GM18867 (cell line): ENCODE measurements around the gene STRIP2.
"Not testable (repeated sequence)": the region's sequence is repeated elsewhere in the genome, so short reads cannot be mapped to it uniquely, and the experiment has no call there.

ENCODE experiments used
- ATAC-seq: cut with Tn5 transposase; IDR thresholded peaks from one replicate; pipeline ENCODE4 v1.9.1; 2021; ENCODE audit warnings: mild to moderate bottlenecking, moderate library complexity; ENCODE audit not compliant: unreplicated experiment

STRIP2 gene

DNA sequence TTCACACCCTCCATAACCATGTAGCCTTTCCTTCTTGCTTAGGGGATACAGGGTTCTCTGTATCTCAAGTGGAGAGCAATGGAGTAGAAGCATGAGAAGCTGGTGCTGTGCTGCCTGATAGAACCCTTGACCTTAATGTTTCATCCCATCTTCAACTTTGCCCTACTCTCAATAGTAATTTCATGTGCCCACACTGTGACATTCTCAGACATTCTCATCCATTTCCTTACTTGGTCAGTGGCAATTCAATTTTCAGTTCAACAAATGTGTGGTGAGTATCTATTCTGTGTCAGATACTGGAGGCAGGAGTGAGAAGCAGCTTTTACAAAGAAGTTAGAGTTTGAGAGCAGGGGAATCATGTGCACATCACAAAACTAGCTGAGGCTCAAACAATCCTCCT is 16.1 kb downstream of the STRIP2 start:
- ATAC-seq = no peak

DNA sequence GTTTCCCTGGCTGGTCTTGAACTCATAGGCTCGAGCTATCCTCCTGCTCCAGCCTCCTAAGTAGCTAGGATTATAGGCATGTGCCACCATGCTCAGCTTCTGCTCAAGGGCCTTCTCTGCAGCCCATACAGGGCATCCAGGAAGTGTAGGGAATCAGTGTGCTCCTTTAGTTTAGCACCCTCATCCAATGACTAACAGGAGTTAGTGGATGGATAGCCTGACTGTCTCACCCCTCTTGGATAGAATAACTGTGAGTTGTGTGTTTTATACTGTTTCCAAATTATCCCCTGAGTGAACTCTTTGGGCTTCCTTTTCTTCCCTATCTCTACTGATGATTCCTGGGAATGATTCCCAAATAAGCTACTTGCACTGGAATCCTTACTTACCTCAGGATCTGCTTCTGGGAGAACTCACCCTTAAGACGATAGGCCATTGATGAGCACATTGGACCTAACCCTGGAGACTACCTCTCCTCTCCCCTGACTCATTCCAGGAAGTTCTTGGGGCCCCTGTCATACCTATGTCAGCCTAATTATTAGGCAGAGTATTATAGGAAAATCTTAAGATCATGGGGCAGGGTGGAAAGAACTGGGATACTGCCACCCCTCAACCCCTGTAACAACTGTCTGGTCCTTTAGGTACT is 18.5 kb downstream of the STRIP2 start:
- no peak for ATAC-seq

DNA sequence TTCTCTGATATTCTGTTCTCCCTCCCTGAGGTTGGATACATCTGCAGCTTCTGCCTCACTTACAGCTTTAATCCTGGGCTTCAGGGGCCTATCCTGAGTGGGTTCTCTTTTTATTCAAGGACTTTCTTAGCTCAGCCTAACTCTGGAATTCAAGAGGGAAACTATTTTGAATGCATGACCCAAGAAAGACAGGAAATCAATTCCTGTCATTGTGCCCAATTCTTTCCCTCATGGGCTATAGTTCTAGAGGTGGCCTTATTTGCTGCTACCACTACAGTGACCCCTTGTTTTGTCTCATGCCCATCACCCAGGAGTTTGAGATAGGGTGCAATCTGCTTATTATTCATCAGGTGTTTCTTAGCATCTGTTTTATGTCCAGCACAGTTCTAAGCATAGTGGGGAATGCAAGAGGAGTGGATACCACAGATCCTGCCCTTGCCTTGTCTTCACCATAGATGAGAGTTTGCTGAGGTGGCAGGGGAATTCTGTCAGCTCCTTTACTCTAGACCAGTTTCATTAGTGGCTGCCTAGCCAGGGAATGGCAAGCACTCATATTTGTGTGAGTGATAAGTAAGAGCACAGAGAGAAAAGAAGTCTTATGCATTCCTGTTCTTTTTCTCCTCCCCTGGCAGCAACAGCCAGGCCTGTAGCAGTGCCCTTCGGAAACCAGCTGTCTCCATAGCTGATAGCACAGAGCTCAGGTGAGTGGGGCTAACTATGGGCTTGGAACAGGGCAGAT is 19.4 kb downstream of the STRIP2 start:
- no peak for ATAC-seq

DNA sequence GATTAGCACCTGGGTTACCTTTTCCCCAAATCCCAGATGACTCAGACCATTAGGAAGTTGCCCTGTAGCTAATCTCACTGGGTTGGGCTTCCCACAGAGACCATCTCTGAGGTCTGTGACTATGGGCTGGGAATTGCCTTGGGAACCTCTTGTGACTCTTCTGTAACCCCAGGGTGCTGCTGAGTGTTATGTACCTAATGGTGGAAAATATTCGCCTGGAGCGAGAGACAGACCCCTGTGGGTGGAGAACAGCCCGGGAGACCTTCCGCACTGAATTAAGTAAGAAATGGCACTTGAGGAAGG is 20.0 kb downstream of the STRIP2 start:
- no peak for ATAC-seq

DNA sequence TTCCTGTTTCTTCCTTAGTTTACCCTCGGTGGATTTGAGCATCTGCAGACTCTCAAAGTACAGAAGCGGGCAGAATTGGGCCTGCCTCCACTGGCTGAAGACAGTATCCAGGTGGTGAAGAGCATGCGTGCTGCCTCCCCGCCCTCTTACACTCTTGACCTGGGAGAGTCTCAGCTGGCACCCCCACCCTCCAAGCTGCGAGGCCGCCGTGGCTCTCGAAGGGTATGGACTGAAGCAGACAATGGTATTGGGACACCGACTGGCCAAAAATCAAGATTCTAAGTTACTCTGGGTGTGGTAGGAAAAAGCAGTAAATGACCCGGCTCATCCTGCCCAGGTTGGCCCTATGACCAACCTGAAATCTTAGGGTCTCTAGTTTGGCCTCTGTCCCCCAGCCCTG is 22.2 kb downstream of the STRIP2 start:
- ATAC-seq = no peak

DNA sequence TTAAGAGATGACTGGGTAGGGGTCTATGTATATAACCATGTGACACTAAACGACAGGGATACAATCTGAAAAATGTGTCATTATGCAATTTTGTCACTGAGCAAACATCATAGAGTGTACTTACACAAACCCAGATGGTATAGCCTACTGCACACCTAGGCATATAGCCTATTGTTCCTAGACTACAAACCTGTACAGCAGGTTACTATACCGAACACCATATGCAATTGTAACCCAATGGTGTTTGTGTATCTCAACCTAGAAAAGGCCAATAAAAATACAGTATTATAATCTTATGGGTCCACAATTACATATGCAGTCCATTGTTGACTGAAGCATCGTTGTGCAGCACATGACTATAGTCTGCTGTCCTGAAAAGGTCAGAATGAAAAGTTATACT is 22.9 kb downstream of the STRIP2 start:
- no peak for ATAC-seq

DNA sequence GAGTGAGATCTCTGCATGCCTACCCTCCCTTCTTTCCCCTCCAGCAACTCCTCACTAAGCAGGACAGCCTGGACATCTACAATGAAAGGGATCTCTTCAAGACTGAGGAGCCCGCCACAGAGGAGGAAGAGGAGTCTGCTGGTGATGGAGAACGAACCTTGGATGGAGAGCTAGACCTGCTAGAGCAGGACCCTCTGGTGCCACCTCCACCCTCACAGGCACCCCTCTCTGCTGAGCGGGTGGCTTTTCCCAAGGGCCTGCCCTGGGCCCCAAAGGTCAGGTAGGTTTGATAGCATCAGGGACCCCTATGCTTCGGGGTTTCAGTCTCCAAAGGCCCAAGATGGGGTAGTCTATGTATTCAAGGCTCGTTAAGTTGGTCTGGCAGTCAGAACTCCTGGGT is 23.9 kb downstream of the STRIP2 start:
- ATAC-seq = no peak

DNA sequence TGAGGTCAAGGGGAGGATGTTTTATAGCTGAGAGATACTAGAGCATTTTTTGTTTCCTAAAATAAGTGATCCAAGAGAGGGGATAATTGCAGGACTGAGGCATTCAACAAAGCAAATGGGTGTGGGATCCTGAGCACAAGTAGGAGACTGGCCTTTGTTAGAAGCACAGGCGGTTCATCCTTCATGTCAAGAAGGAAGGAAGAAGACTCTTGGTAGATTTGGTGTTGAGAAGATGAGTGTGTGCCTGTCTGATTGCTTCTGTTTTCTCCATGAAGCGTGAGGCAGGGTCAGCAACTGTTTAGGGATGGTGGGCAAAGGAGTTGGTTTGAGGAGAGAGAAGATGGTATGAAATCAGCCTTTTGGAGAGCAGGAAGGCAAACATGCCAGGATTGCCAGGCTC is 27.6 kb downstream of the STRIP2 start:
- ATAC-seq = no peak

DNA sequence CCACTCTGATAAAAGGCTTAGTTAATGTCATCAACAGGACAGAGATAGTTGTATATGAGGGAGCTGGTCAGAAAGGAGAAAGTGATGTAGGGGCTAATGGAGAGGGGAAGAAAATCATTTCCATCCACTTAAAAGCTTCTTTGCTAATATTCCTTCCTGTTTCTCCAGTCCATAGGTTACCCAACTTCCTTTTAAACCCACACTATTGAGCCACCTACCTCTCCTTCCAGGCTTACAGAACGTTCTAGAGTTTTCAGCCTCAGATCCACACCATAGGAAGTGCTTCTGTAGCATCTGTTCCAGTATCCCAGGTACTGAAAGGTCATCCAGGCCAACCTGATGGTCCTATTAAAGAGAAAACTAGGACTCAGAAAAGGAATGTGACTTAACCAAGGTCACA is 28.2 kb downstream of the STRIP2 start:
- no peak for ATAC-seq

DNA sequence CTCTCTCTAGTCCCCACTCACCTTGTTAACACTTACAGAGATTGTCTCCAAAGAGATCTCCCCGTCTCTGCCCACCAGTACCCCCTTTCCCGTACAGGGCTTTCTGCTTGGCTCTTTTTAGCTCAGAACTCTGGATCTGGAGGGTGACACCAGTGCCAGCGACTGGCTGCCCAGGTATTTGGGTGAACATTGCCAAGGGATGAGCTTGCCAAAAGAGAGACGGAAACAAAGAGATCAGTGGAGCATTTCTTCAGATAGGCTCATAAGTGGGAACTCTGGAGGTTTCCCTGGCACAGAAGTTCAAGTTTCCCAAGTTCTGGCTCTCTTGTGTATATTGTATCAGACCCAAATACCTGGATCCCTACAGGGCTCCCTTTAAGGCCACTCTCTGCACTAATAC is 30.0 kb downstream of the STRIP2 start:
- ATAC-seq = no peak

DNA sequence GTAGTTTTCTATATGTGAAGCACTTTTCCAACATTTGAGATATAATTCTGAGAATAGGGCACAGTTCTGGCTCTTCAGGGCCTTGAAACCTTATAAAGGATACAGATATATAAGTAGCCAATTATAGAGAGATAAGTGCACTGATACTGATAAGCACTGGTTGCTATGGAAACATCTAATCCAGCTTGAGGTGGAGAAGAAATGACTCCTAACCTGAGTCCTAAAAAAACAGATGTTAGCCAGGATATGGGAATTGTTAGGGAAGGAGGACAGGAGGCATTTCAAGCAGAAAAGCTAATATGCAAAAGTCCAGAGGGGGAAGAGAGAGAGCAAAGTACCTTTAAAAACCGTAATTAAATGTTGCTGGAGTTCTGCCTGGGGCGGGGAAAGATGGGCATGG is 30.8 kb downstream of the STRIP2 start:
- no peak for ATAC-seq

DNA sequence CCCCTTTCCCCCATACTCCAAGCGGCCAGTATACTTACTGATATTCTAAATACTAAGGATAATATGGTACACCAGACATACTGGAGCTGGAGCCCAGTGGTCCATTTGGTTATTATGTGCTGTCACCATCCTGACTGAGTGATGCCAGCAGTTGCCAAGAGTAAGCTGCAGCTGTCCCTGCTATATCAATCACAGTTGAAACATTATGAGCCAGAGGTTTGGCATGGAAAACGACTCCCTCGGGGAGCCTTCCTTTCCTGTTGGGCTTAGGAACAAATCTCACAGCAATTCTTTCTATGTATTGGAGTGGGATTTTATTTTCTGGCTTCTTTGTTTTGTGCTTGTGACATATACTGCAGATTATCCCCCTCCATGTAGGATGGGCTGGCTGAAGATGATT is 32.6 kb downstream of the STRIP2 start:
- ATAC-seq = no peak

DNA sequence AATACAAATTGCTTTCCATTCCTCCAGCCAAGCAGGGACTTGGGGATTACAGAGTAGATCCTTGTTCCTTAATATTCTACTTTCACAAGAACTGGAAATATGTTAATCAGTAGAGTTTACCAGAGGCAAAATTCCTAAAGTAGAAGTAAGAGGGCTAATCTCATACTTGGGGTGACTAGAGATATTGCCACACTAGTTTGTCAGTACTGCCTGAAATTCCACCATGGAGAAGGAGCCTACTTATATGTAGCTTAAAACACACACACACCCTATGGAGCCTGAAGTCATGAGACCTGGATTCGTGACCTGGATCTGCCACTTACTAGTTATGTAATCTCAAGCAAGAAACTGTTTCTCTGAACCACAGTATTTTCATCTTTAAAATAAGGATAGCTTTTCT is 33.9 kb downstream of the STRIP2 start:
- ATAC-seq = no peak

DNA sequence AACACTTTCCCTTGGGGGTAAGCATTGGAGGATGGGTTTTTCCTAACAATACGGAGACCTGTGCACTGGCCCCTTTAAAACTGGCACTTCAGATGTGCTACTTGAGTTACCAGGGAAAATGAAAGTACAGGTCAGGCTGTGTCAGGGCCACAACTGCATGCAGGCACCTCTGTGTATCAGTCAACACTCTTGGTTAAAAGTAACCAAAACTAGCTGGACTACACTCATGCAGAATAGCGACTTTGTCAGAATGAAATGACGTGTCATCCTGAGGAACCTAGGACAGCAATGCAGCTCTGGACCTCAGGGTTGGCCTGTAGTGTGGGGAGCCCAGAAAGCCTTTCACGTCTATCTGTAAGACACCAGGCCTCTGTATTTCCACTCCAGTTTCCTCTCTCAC is 34.3 kb downstream of the STRIP2 start:
- peak; percentile 46 for ATAC-seq

DNA sequence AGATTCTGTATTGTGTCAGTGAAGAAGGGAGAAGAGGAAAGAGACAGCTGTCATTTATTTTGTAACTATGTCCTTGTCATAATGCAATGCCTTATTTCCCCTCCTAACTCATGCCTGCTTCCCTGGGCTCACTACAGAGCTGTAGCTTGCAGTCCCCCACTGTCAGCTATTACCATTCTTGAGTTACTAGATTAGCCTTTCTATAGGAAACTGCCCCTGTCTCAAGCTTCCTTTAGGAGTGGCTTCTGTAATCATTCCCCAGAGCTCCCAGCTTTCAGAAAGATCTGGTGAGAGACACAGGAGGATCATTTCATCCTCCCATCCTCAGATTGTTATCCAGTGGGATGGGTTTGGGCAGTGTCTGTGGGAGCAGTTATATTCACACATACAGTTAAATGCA is 35.7 kb downstream of the STRIP2 start:
- ATAC-seq = no peak

DNA sequence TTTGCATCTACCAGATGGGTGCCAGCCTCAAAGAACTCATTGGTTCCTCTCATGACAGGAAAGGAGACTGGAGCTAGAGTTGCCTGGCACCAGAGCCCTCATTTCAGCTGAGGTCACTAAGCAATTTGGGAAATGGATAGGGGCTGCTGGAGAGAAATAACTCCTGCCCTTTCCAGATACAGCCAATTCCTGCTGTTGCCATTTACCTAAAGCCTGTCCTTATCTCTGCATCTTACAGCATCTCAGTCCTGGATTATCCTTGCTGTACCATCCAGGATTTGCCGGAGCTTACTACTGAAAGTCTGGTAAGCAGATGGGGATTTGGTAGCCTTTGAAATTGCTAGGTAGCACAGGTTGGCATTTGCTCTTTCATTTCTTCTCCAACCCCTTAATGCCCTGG is 36.2 kb downstream of the STRIP2 start:
- no peak for ATAC-seq

DNA sequence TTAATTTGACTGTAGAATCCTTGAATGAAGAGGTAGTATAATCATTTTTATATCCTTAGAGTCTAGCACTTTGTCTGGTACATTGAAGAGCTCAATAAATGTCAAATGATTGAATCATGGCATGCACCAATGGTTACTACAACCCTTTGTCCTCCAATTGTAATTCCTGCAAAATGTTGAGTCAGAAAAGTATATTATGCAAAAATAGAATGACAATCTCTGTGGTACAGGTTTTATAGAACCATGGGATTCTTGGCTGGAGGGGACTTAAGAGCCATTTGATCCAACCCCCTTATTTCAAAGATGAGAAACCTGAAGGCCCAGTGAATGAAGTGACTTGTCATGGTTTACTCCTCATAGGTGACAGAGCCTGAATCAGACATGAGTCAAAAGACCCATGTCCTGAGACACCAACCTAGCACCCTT is 37.2 kb downstream of the STRIP2 start:
- no peak for ATAC-seq

DNA sequence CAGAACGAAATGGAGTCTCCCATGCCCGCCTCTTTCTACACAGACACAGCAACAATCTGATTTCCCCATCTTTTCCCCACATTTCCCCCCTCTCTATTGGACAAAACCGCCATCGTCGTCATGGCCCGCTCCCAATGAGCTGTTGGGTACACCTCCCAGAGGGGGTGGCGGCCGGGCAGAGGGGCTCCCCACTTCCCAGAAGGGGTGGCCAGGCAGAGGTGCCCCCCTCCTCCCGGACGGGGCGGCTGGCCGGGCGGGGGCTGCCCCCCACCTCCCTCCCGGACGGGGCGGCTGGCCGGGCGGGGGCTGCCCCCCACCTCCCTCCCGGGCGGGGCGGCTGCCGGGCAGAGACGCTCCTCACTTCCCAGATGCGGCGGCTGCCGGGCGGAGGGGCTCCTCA is 41.7 kb downstream of the STRIP2 start:
- ATAC-seq = not testable (repeated sequence)

DNA sequence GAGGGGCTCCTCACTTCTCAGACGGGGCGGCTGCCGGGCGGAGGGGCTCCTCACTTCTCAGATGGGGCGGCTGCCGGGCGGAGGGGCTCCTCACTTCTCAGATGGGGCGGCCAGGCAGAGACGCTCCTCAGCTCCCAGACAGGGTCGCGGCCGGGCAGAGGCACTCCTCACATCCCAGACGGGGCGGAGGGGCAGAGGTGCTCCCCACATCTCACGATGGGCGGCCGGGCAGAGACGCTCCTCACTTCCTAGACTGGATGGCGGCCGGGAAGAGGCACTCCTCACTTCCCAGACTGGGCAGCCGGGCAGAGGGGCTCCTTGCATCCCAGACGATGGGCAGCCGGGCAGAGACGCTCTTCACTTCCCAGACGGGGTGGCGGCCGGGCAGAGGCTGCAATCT is 42.2 kb downstream of the STRIP2 start:
- ATAC-seq = not testable (repeated sequence)

DNA sequence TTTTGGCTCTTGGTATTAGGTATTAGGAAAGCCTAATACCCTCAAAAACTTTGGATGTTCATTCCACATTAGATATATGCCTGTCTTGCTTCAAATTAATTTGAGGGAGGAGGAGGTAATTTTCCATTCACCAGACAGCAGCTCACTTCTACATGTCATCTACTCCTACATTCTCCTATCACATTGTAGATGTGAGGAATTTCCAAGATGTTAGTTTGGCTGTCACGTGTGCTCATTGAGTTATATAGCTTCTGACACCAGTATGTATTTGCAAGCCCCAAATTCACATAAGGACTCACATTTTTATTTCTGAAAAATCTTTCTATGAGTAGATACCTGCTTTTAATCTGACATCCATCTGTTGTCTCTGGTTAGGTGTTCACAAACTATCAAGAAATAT is 45.6 kb downstream of the STRIP2 start:
- no peak for ATAC-seq

DNA sequence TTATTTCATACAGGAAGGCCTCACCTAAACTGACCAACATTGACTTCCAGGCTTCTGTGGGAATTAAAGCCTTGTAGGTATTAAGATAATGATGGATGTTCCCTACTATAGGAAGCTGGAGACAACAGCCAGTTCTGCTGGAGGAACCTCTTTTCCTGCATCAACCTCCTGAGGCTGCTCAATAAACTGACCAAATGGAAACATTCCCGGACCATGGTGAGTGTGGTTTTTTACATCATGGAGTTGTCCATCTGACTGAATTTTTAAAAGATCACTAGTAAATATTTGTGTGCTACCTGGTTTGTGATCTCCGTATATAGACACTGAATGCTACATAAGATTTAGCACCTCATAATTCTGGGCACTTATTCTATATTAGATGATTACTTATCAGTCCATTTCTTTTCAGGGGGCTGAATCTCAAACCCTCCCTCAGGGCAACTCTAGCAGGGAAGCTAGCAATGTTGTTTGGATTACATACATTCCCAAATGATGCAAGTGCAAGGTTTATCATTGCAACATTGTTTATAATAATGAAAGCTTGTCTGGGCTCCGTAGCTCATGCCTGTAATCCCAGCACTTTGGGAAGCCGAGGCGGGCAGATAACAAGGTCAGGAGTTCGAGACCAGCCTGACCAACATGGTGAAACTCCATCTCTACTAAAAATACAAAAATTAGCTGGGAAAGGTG is 46.6 kb downstream of the STRIP2 start:
- ATAC-seq = no peak

DNA sequence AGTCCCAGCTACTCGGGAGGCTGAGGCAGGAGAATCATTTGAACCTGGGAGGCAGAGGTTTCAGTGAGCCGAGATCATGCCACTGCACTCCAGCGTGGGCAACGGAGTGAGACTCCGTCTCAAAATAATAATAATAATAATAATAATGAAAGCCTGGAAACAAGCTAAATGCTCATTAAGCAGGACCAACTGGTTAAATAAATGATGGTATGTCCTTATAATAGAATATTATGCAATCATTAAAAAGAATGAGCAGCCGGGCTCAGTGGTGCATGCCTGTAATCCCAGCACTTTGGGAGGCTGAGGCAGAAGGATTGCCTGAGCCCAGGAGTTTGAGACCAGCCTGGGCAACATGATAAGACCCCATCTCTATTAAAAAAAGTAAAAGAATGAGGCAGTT is 47.1 kb downstream of the STRIP2 start:
- not testable (repeated sequence) for ATAC-seq
